Kidney (tissue), 14 donors: Measurements from ENCODE around the gene SPOCK1. TPM values are rescaled to one million over a fixed set of nuclear protein-coding genes. Genes with fewer than 3 reads are reported as not detected.

ENCODE experiments used
- DNase-seq, 5 donors: peaks; one replicate each; pipeline ENCODE4 v3.0.0-alpha.2; 2013 to 2020
- FAIRE-seq: peaks from 2 replicates; lab custom pipeline; 2012; peaks lifted over from hg19 to GRCh38; lab: Jason Lieb, UNC
- H3K27ac ChIP-seq, 2 donors: one replicate each; pipeline ENCODE4 v1.7.0; 2013; ENCODE audit warnings: low read depth in 2 of 2, low read length in 2 of 2, inconsistent platforms in 1 of 2
- H3K27me3 ChIP-seq: one replicate; pipeline ENCODE4 v1.7.1; 2013; ENCODE audit warnings: low read length, inconsistent platforms; ENCODE audit not compliant: control insufficient read depth, insufficient read depth
- H3K36me3 ChIP-seq, 3 donors: one replicate each; pipeline versions ENCODE4 v1.7.0 to v1.7.1; 2013; ENCODE audit warnings: low read length in 3 of 3, control low read depth in 1 of 3, inconsistent platforms in 1 of 3; ENCODE audit not compliant: insufficient read depth in 3 of 3, control insufficient read depth in 2 of 3
- H3K4me1 ChIP-seq, 3 donors: one replicate each; pipeline versions ENCODE4 v1.7.0 to v1.7.1; 2013; ENCODE audit warnings: low read length in 3 of 3, inconsistent platforms in 1 of 3, low read depth in 1 of 3; ENCODE audit not compliant: control insufficient read depth in 2 of 3, insufficient read depth in 2 of 3
- H3K4me3 ChIP-seq, 3 donors: one replicate each; pipeline versions ENCODE4 v1.7.0 to v1.8.1; 2013; ENCODE audit warnings: low read length in 3 of 3, control low read depth in 1 of 3, inconsistent platforms in 1 of 3
- H3K9ac ChIP-seq, 3 donors: one replicate each; pipeline versions ENCODE4 v1.7.0 to v1.7.1; 2013; ENCODE audit warnings: low read length in 3 of 3, control low read depth in 1 of 3, inconsistent platforms in 1 of 3
- H3K9me3 ChIP-seq, 3 donors: one replicate each; pipeline versions ENCODE4 v1.7.0 to v1.7.1; 2013; ENCODE audit warnings: low read length in 3 of 3, control low read depth in 1 of 3, inconsistent platforms in 1 of 3; ENCODE audit not compliant: control insufficient read depth in 2 of 3, insufficient read depth in 1 of 3
- CTCF ChIP-seq: IDR thresholded peaks from 3 replicates; pipeline ENCODE4 v1.5.1; 2012; ENCODE audit warnings: mild to moderate bottlenecking, moderate library complexity, borderline replicate concordance; ENCODE audit not compliant: insufficient read depth; ENCODE audit errors: extremely low read depth
- intact Hi-C: fragments of 100-400 bp; cut with DNase I; formaldehyde crosslinking; loops from one replicate; pipeline ENCODE4 v1.11.1; 2022
- polyA plus RNA-seq: library from polyadenylated mRNA; stranded (reverse); fragments of 350-450 nt; fragmentation: Illumina TruSeq; extraction: RNeasy Lipid Tissue Mini Kit (QIAGEN cat#74804); gene quantifications from one replicate; pipeline ENCODE4 v1.2.3, GENCODE V29; 2014; ENCODE audit warnings: low read depth, low replicate concordance; ENCODE audit not compliant: insufficient read depth
- total RNA-seq: library from RNA; stranded (reverse); fragmentation: NEBNext Ultra II Directional; extraction: Animal tissue kit (Norgen Biotek cat#: 25700); gene quantifications from one replicate; pipeline ENCODE4 v1.2.1, GENCODE V29; 2021
- donor health status: control.
- donor health status: control.
- donor health status: control.
- donor health status: control.
- donor health status: control.
- donor health status: DM: yes; HTN: yes; CAD: no.
- donor health status: Normal renal cell carcinoma (clear cell type).

Gene SPOCK1
- total and polyA plus RNA-seq, 2 donors from 2014 or later, result 15.7 to 32.8 TPM

DNA sequence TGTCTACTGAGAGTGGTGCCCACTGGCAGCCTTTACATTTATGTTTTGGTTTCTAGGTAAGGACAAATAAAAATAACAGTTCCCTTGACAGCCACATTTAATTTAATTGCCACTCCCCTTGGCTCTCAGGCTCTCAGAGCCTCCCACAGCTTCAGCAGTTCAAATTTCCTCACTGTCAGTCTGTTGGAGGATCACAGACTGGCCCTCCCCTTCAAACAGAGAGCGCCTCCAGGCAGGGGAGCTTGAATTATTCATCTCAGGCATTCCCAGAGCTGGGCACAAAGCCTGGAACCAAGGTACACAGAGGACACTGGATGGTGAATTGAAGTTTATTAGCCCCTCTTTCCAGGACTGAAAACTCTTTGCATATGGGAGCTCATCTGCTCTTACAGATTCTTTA, 407.7 kb downstream of the SPOCK1 start:
- Histone ChIP-seq H3K9ac (no peak overlapping the region), H3K9me3 (no peaks in the 10 kb centered on the region), H3K4me3 (no peak overlapping the region), H3K27ac (no peak overlapping the region), H3K4me1 (no peaks in the 10 kb centered on the region), H3K36me3 (no peaks in the 10 kb centered on the region), H3K27me3 (no peaks in the 10 kb centered on the region)
- peak in 4 of 5 donors; percentile 72 to 92 (median 86) for DNase-seq
- FAIRE-seq, result no peak
- no peak for TF ChIP-seq CTCF
- intact Hi-C loops, result no loop called here

GRCh38 chr5:137090721-137091120, 408.4 kb downstream of the SPOCK1 start:
- intact Hi-C loops, result no loop called here

DNA sequence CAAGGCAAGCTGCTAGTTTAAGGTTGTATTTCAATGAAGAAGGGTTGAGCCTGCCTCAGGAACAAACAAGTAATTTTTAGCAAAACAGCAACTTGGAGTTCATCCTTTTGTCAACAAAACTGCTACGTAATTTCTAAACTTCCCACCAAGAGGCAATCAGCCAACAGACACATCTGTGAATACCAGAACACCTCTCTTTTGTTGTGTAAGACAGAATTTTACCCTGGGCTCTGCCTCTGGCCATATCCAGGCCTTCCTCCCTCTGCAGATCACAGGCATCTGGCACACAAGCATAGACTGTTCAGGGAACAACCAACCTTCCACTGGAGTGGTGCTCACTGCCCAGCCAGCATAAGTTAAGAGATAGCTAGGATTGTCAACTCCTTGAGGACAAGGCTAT, 409.0 kb downstream of the SPOCK1 start:
- no peaks in the 10 kb centered on the region for H3K27me3 ChIP-seq
- H3K36me3 ChIP-seq, result no peaks in the 10 kb centered on the region
- H3K9ac ChIP-seq, result no peak overlapping the region
- FAIRE-seq, result no peak
- H3K27ac ChIP-seq, result no peak overlapping the region
- H3K4me1 ChIP-seq, result no peaks in the 10 kb centered on the region
- DNase-seq, result no peak
- TF ChIP-seq CTCF, result no peak
- intact Hi-C loops, result no loop called here
- H3K9me3 ChIP-seq, result no peaks in the 10 kb centered on the region
- H3K4me3 ChIP-seq, result no peak overlapping the region

More at GRCh38 chr5:137090721-137091120, 408.4 kb downstream of the SPOCK1 start:
- Histone ChIP-seq H3K36me3 (no peaks in the 10 kb centered on the region), H3K9ac (no peak overlapping the region), H3K9me3 (no peaks in the 10 kb centered on the region), H3K27ac (no peak overlapping the region), H3K4me3 (no peak overlapping the region), H3K4me1 (no peaks in the 10 kb centered on the region), H3K27me3 (no peaks in the 10 kb centered on the region)
- TF ChIP-seq CTCF, result no peak
- DNase-seq (peak in 2 of 5 donors; percentile 31 to 55), FAIRE-seq (no peak)

GRCh38 chr5:137088175-137088574, 411.0 kb downstream of the SPOCK1 start:
- TF ChIP-seq CTCF, result no peak
- intact Hi-C loops, result no loop called here
- DNase-seq, result no peak
- no peaks in the 10 kb centered on the region for H3K9me3 ChIP-seq
- H3K9ac ChIP-seq, result no peak overlapping the region
- no peaks in the 10 kb centered on the region for H3K27me3 ChIP-seq
- no peaks in the 10 kb centered on the region for H3K4me1 ChIP-seq
- no peak overlapping the region for H3K4me3 ChIP-seq
- FAIRE-seq, result no peak
- H3K36me3 ChIP-seq, result no peaks in the 10 kb centered on the region
- H3K27ac ChIP-seq, result no peak overlapping the region
